ENCODE data around the gene TRPC4AP. TPM values are rescaled to one million over a fixed set of nuclear protein-coding genes. Genes with fewer than 3 reads are reported as not detected.

Gene TRPC4AP
- total RNA-seq, 1 experiment from 2014 or later = 48.6 TPM

GRCh38 chr20:35059110-35059509 lies 33.5 kb downstream of the TRPC4AP start:
- no TSS peak for BruUV-seq (replicated peaks)
- H3K9ac ChIP-seq (ENCODE audit: low read length) = no peak overlapping the region
- H3K27ac ChIP-seq (ENCODE audit: low read depth, low read length) = no peak overlapping the region
- no peak overlapping the region for H3K4me2 ChIP-seq (ENCODE audit: low read length)
- no peaks in the 10 kb centered on the region for H3K9me3 ChIP-seq (ENCODE audit: control insufficient read depth in 1 of 2, insufficient read depth in 1 of 2, low read depth in 1 of 2, low read length in 2 of 2)
- DNase-seq (ENCODE audit: low read depth, low spot score) (no peak), ATAC-seq (no peak)
- ChIA-PET RAD21 (ENCODE audit: low non-redundant PET in 1 of 2, low total read pairs in 2 of 2, uncharacterized antibody in 2 of 2, unreplicated experiment in 2 of 2) (no interaction called here), CTCF (no interaction called here), POLR2A (no interaction called here)
- no peaks in the 10 kb centered on the region for H3K4me1 ChIP-seq (ENCODE audit: control insufficient read depth in 1 of 2, insufficient read depth in 2 of 2, low read length in 2 of 2)
- H3K27me3 ChIP-seq (ENCODE audit: insufficient read depth, low read length) = no peaks in the 10 kb centered on the region
- peaks cover 54% of the 10 kb centered on the region for H3K79me2 ChIP-seq (ENCODE audit: insufficient read depth, low read length)
- 0 out of 4 replicates have a peak, but pooled peaks cover 0 to 3% of the 10 kb centered on the region in 2 experiments for H3K36me3 ChIP-seq (ENCODE audit: control insufficient read depth in 1 of 2, insufficient read depth in 2 of 2, low read length in 2 of 2)
- H3K4me3 ChIP-seq (replicated peaks in 1 of 2; ENCODE audit: low read depth in 1 of 2, low read length in 2 of 2) = no peak overlapping the region
- peaks cover 13% of the 10 kb centered on the region; the same call in 1 of the 2 replicates for H4K20me1 ChIP-seq (ENCODE audit: insufficient read depth)
- H3K9me2 ChIP-seq (ENCODE audit: insufficient read depth) = no peaks in the 10 kb centered on the region
- intact Hi-C loops (cut with micrococcal nuclease) = no loop called here
- no peak overlapping the region for H2AFZ ChIP-seq (ENCODE audit: low read depth, low read length, poor library complexity, severe bottlenecking)
- no peak for TF ChIP-seq POLR2AphosphoS5 (IDR thresholded peaks at IDR 0.05; ENCODE audit: low read depth, low read length)
- no peak for TF ChIP-seq CEBPB (IDR thresholded peaks at IDR 0.05; ENCODE audit: low read depth)
- no peak for TF ChIP-seq MAX (IDR thresholded peaks at IDR 0.05)
- no peak for TF ChIP-seq RAD21 (IDR thresholded peaks at IDR 0.05; ENCODE audit: low read depth)
- no peak for TF ChIP-seq CTCF (IDR thresholded peaks at IDR 0.05 in 2 of 3, conservative IDR thresholded peaks at IDR 0.05 in 1 of 3; ENCODE audit: borderline replicate concordance in 1 of 3, insufficient read depth in 1 of 3, low read depth in 2 of 3, low read length in 2 of 3)
- TF ChIP-seq SIN3A (IDR thresholded peaks at IDR 0.05; ENCODE audit: low read depth) = no peak
- no peak for TF ChIP-seq YY1 (IDR thresholded peaks at IDR 0.05; ENCODE audit: extremely low read depth, insufficient replicate concordance, low read depth, low read length)
- TF ChIP-seq, protein P1, sequence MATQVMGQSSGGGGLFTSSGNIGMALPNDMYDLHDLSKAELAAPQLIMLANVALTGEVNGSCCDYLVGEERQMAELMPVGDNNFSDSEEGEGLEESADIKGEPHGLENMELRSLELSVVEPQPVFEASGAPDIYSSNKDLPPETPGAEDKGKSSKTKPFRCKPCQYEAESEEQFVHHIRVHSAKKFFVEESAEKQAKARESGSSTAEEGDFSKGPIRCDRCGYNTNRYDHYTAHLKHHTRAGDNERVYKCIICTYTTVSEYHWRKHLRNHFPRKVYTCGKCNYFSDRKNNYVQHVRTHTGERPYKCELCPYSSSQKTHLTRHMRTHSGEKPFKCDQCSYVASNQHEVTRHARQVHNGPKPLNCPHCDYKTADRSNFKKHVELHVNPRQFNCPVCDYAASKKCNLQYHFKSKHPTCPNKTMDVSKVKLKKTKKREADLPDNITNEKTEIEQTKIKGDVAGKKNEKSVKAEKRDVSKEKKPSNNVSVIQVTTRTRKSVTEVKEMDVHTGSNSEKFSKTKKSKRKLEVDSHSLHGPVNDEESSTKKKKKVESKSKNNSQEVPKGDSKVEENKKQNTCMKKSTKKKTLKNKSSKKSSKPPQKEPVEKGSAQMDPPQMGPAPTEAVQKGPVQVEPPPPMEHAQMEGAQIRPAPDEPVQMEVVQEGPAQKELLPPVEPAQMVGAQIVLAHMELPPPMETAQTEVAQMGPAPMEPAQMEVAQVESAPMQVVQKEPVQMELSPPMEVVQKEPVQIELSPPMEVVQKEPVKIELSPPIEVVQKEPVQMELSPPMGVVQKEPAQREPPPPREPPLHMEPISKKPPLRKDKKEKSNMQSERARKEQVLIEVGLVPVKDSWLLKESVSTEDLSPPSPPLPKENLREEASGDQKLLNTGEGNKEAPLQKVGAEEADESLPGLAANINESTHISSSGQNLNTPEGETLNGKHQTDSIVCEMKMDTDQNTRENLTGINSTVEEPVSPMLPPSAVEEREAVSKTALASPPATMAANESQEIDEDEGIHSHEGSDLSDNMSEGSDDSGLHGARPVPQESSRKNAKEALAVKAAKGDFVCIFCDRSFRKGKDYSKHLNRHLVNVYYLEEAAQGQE (IDR thresholded peaks at IDR 0.05; ENCODE audit: low read depth) = no peak
- TF ChIP-seq JUND (IDR thresholded peaks at IDR 0.05) = no peak
- TF ChIP-seq CBX3 (IDR thresholded peaks at IDR 0.05; ENCODE audit: low read depth) = no peak
- no peak for TF ChIP-seq EGR1 (IDR thresholded peaks at IDR 0.05; ENCODE audit: low read depth)
- TF ChIP-seq, protein P2, sequence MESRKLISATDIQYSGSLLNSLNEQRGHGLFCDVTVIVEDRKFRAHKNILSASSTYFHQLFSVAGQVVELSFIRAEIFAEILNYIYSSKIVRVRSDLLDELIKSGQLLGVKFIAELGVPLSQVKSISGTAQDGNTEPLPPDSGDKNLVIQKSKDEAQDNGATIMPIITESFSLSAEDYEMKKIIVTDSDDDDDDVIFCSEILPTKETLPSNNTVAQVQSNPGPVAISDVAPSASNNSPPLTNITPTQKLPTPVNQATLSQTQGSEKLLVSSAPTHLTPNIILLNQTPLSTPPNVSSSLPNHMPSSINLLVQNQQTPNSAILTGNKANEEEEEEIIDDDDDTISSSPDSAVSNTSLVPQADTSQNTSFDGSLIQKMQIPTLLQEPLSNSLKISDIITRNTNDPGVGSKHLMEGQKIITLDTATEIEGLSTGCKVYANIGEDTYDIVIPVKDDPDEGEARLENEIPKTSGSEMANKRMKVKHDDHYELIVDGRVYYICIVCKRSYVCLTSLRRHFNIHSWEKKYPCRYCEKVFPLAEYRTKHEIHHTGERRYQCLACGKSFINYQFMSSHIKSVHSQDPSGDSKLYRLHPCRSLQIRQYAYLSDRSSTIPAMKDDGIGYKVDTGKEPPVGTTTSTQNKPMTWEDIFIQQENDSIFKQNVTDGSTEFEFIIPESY (IDR thresholded peaks at IDR 0.05; ENCODE audit: extremely low read depth, insufficient replicate concordance, low read length) = no peak
